ENCODE data around the gene SPATA31A5.
"Not testable (repeated sequence)": the region's sequence is repeated elsewhere in the genome, so short reads cannot be mapped to it uniquely, and the experiment has no call there.

Gene SPATA31A5

GRCh38 chr9:60914107-60914506 lies at the start of gene SPATA31A5:
Gene SPATA31A5, plus strand, starts transcription at chr9:60914407. Its CDS starts 29 bp downstream, at chr9:60914436.
- DNase-seq: not testable (repeated sequence)

GRCh38 chr9:60962990-60963350 lies 48.8 kb downstream of the SPATA31A5 start:
- DNase-seq: not testable (repeated sequence)

GRCh38 chr9:60966382-60966781 lies 52.2 kb downstream of the SPATA31A5 start:
- not testable (repeated sequence) for DNase-seq
